H9 (cell line): ENCODE data around the gene ACO1. TPM values are rescaled to one million over a fixed set of nuclear protein-coding genes. Genes with fewer than 3 reads are reported as not detected.

Experiments used
- DNase-seq: peaks from one replicate; pipeline ENCODE4 v3.0.0-alpha.2; 2017
- H2AFZ ChIP-seq: one replicate; pipeline ENCODE4 v1.6.1; 2013; ENCODE audit warnings: mild to moderate bottlenecking, low read length, control low read depth, moderate library complexity
- H2AK5ac ChIP-seq: 2 replicates; pipeline ENCODE4 v1.6.1; 2013; ENCODE audit warnings: low read length, control low read depth, mixed read lengths; ENCODE audit not compliant: insufficient read length
- H2BK120ac ChIP-seq: one replicate; pipeline ENCODE4 v1.6.1; 2013; ENCODE audit warnings: low read depth, mild to moderate bottlenecking, low read length, control low read depth, inconsistent platforms; ENCODE audit not compliant: poor library complexity, severe bottlenecking
- H2BK12ac ChIP-seq: 2 replicates; pipeline ENCODE4 v1.6.1; 2013; ENCODE audit warnings: low read length, control low read depth, mixed read lengths, low read depth; ENCODE audit not compliant: insufficient read length
- H2BK15ac ChIP-seq: 2 replicates; pipeline ENCODE4 v1.6.1; 2013; ENCODE audit warnings: low read depth, low read length, control low read depth
- H2BK20ac ChIP-seq: one replicate; pipeline ENCODE4 v1.6.1; 2013; ENCODE audit warnings: low read depth, mild to moderate bottlenecking, low read length, control low read depth, inconsistent platforms; ENCODE audit not compliant: poor library complexity, severe bottlenecking
- H2BK5ac ChIP-seq: 2 replicates; pipeline ENCODE4 v1.6.1; 2013; ENCODE audit warnings: low read length, control low read depth, mixed read lengths; ENCODE audit not compliant: insufficient read length
- H3K14ac ChIP-seq: 2 replicates; pipeline ENCODE4 v1.6.1; 2013; ENCODE audit warnings: low read length, control low read depth; ENCODE audit not compliant: insufficient read depth
- H3K18ac ChIP-seq: 2 replicates; pipeline ENCODE4 v1.6.1; 2013; ENCODE audit warnings: low read depth, mild to moderate bottlenecking, mixed read lengths, low read length, control low read depth; ENCODE audit not compliant: insufficient read length
- H3K23ac ChIP-seq: 2 replicates; pipeline ENCODE4 v1.6.1; 2013; ENCODE audit warnings: low read length, control low read depth, mixed read lengths, low read depth; ENCODE audit not compliant: insufficient read length
- H3K23me2 ChIP-seq: 2 replicates; pipeline ENCODE4 v1.6.1; 2013; ENCODE audit warnings: low read depth, mild to moderate bottlenecking, mixed read lengths, low read length, control low read depth; ENCODE audit not compliant: insufficient read length, poor library complexity, severe bottlenecking
- H3K27ac ChIP-seq: 2 replicates; pipeline ENCODE4 v1.5.1; 2013; ENCODE audit warnings: low read length, control low read depth, mixed read lengths, low read depth; ENCODE audit not compliant: insufficient read length
- H3K27me3 ChIP-seq: 2 replicates; pipeline ENCODE4 v1.6.1; 2013; ENCODE audit warnings: low read length, control low read depth, inconsistent platforms; ENCODE audit not compliant: insufficient read depth
- H3K4ac ChIP-seq: 2 replicates; pipeline ENCODE4 v1.6.1; 2013; ENCODE audit warnings: low read depth, mild to moderate bottlenecking, control low read depth, inconsistent platforms, low read length, moderate library complexity
- H3K4me1 ChIP-seq: 2 replicates; pipeline ENCODE4 v1.6.1; 2013; ENCODE audit warnings: low read length, control low read depth, inconsistent platforms; ENCODE audit not compliant: insufficient read depth
- H3K4me2 ChIP-seq: 2 replicates; pipeline ENCODE4 v1.6.1; 2013; ENCODE audit warnings: low read length, control low read depth, mixed read lengths; ENCODE audit not compliant: insufficient read length, insufficient read depth
- H3K56ac ChIP-seq: 2 replicates; pipeline ENCODE4 v1.6.1; 2013; ENCODE audit warnings: low read depth, mild to moderate bottlenecking, mixed read lengths, low read length, control low read depth; ENCODE audit not compliant: insufficient read length
- H3K79me1 ChIP-seq: 2 replicates; pipeline ENCODE4 v1.6.1; 2013; ENCODE audit warnings: low read depth, mild to moderate bottlenecking, moderate library complexity, low read length, control low read depth, inconsistent platforms; ENCODE audit not compliant: insufficient read depth, poor library complexity, severe bottlenecking
- H3K79me2 ChIP-seq: 2 replicates; pipeline ENCODE4 v1.6.1; 2013; ENCODE audit warnings: low read length, control low read depth, inconsistent platforms; ENCODE audit not compliant: insufficient read depth
- H3K9ac ChIP-seq: 2 replicates; pipeline ENCODE4 v1.6.1; 2013; ENCODE audit warnings: low read length, control low read depth, mixed read lengths; ENCODE audit not compliant: insufficient read length; ENCODE audit errors: extremely low read depth
- H3K9me3 ChIP-seq: one replicate; pipeline ENCODE4 v1.6.1; 2013; ENCODE audit warnings: low read depth, low read length, inconsistent platforms; ENCODE audit not compliant: control insufficient read depth
- H3T11ph ChIP-seq: one replicate; pipeline ENCODE4 v1.6.1; 2013; ENCODE audit warnings: mild to moderate bottlenecking, low read length, control low read depth, inconsistent platforms
- H4K20me1 ChIP-seq: one replicate; pipeline ENCODE4 v1.6.1; 2013; ENCODE audit not compliant: control insufficient read depth, insufficient read length, insufficient read depth
- H4K5ac ChIP-seq: 2 replicates; pipeline ENCODE4 v1.6.1; 2013; ENCODE audit warnings: low read depth, mild to moderate bottlenecking, mixed read lengths, low read length, control low read depth; ENCODE audit not compliant: insufficient read length
- H4K8ac ChIP-seq: replicated peaks from 2 replicates; pipeline ENCODE4 v1.6.1; 2013; ENCODE audit warnings: low read length, control low read depth, mixed read lengths, low read depth; ENCODE audit not compliant: insufficient read length
- H4K91ac ChIP-seq: 2 replicates; pipeline ENCODE4 v1.6.1; 2013; ENCODE audit warnings: low read depth, mild to moderate bottlenecking, moderate library complexity, mixed read lengths, low read length, control low read depth; ENCODE audit not compliant: insufficient read length
- H3K27ac Mint-ChIP-seq, 3 experiments: 2 replicates in 2 of 3; 3 replicates in 1 of 3; pipeline ENCODE4 v1.8.0; 2020 to 2021; ENCODE audit warnings: mixed read lengths in 3 of 3, mild to moderate bottlenecking in 1 of 3, moderate library complexity in 1 of 3
- H3K27me3 Mint-ChIP-seq: 2 replicates; pipeline ENCODE4 v1.8.0; 2021; ENCODE audit warnings: low read depth, mild to moderate bottlenecking, moderate library complexity, mixed read lengths
- H3K36me3 Mint-ChIP-seq, 3 experiments: 2 replicates in 2 of 3; 3 replicates in 1 of 3; pipeline ENCODE4 v1.8.0; 2020 to 2021; ENCODE audit warnings: low read depth in 3 of 3, mixed read lengths in 3 of 3; ENCODE audit not compliant: insufficient read depth in 1 of 3
- H3K4me1 Mint-ChIP-seq, 2 experiments: 2 replicates each; pipeline ENCODE4 v1.8.0; 2020; ENCODE audit warnings: mixed read lengths in 2 of 2
- H3K4me3 Mint-ChIP-seq, 2 experiments: 2 replicates in 1 of 2; 3 replicates in 1 of 2; pipeline ENCODE4 v1.8.0; 2020 to 2021; ENCODE audit warnings: mild to moderate bottlenecking in 2 of 2, mixed read lengths in 2 of 2, moderate library complexity in 1 of 2
- H3K9me3 Mint-ChIP-seq, 2 experiments: 2 replicates in 1 of 2; 3 replicates in 1 of 2; pipeline ENCODE4 v1.8.0; 2020; ENCODE audit warnings: mild to moderate bottlenecking in 2 of 2, mixed read lengths in 2 of 2, moderate library complexity in 1 of 2
- CTCF ChIP-seq: fragments of 200-600 bp; sonication (generic); conservative IDR thresholded peaks from 3 replicates; pipeline ENCODE4 v1.8.0; 2021; ENCODE audit warnings: antibody characterized with exemption, mild to moderate bottlenecking
- WGBS: extraction: QIAGEN DNeasy Blood & Tissue Kit; methylation state at CpG from one replicate; pipeline ENCODE4 v1.1.7; 2013; ENCODE audit warnings: missing lambda C conversion rate, low lambda C conversion rate, mixed read lengths; ENCODE audit not compliant: insufficient read length; ENCODE audit errors: extremely low coverage; 5-methylcytosine and 5-hydroxymethylcytosine counted together
- total RNA-seq: library from RNA; stranded (reverse); gene quantifications from 2 replicates; pipeline ENCODE4 v1.2.1, GENCODE V29; 2021

The ACO1 gene
- total RNA-seq, 1 experiment from 2014 or later, result 44.5 TPM

- Histone ChIP-seq H2AFZ (no peak overlapping the region), H3K27ac (no peak overlapping the region), H3K18ac (no peak overlapping the region), H3K27me3 (peaks cover 1% of the 10 kb centered on the region; the same call in 1 of the 2 replicates), H3T11ph (no peak overlapping the region), H2BK20ac (no peak overlapping the region), H2BK5ac (no peak overlapping the region), H3K4ac (no peak overlapping the region), H3K79me2 (peaks cover 2% of the 10 kb centered on the region; the same call in 1 of the 2 replicates), H2BK15ac (no peak overlapping the region), H3K23ac (no peak overlapping the region), H4K5ac (no peak overlapping the region), H4K91ac (no peak overlapping the region), H3K23me2 (no peaks in the 10 kb centered on the region), H4K8ac (no peak overlapping the region), H2BK12ac (no peak overlapping the region), H3K56ac (no peak overlapping the region), H3K9ac (no peak overlapping the region), H3K14ac (no peak overlapping the region; the same call in 1 of the 2 replicates), H2BK120ac (no peak overlapping the region), H3K4me2 (no peak overlapping the region), H4K20me1 (no peaks in the 10 kb centered on the region), H3K9me3 (no peaks in the 10 kb centered on the region), H3K4me1 (peaks cover 2% of the 10 kb centered on the region; the same call in 1 of the 2 replicates), H3K79me1 (peaks cover 2% of the 10 kb centered on the region), H2AK5ac (no peak overlapping the region)
- Mint-ChIP-seq H3K27me3 (no peaks in the 10 kb centered on the region), H3K36me3 (peaks cover 15 to 34% (median 23%) of the 10 kb centered on the region in 3 experiments; a peak in 6 of 7 replicates), H3K4me3 (no peak overlapping the region), H3K9me3 (no peaks in the 10 kb centered on the region), H3K4me1 (peaks cover 19 to 22% of the 10 kb centered on the region in 2 experiments), H3K27ac (no peak overlapping the region)
- WGBS, result no CpG with 5 or more reads among the region's 3 CpGs
- TF ChIP-seq CTCF, result no peak
- DNase-seq, result no peak
Observed at GRCh38 chr9:32403567-32404260, 19.3 kb downstream of the ACO1 start.
